Fibroblast of pulmonary artery (primary cell): ENCODE data around the gene PRDM16.

ENCODE experiments used
- DNase-seq: peaks from one replicate; pipeline ENCODE4 v3.0.0-alpha.2; 2010; ENCODE audit warnings: low read depth
- H3K4me3 ChIP-seq: replicated peaks from 2 replicates; pipeline ENCODE4 v1.5.1; 2011; ENCODE audit warnings: low read depth, mild to moderate bottlenecking, control low read depth, low read length, moderate library complexity
- CTCF ChIP-seq: IDR thresholded peaks from 2 replicates; pipeline ENCODE4 v1.5.1; 2011; ENCODE audit warnings: mild to moderate bottlenecking, control low read depth, low read length, inconsistent platforms; ENCODE audit errors: missing control alignments

Gene PRDM16

GRCh38 chr1:3050603-3051002, 18.4 kb upstream of the PRDM16 start:
- no peak overlapping the region for H3K4me3 ChIP-seq
- no peak for TF ChIP-seq CTCF
- no peak for DNase-seq

- no peak overlapping the region for H3K4me3 ChIP-seq
- no peak for TF ChIP-seq CTCF
- no peak for DNase-seq
Measured at GRCh38 chr1:3051270-3052268, 17.4 kb upstream of the PRDM16 start.

GRCh38 chr1:3052501-3052900, 16.5 kb upstream of the PRDM16 start:
- TF ChIP-seq CTCF, result no peak
- no peak overlapping the region for H3K4me3 ChIP-seq
- DNase-seq, result no peak

- no peak overlapping the region for H3K4me3 ChIP-seq
- TF ChIP-seq CTCF, result no peak
- no peak for DNase-seq
Measured at GRCh38 chr1:3053366-3053980, 15.5 kb upstream of the PRDM16 start.

GRCh38 chr1:3053986-3054385, 15.0 kb upstream of the PRDM16 start:
- H3K4me3 ChIP-seq, result no peak overlapping the region
- no peak for TF ChIP-seq CTCF
- no peak for DNase-seq

- no peak overlapping the region for H3K4me3 ChIP-seq
- TF ChIP-seq CTCF, result no peak
- DNase-seq, result no peak
Measured at GRCh38 chr1:3054474-3054873, 14.5 kb upstream of the PRDM16 start.

GRCh38 chr1:3055051-3055450, 14.0 kb upstream of the PRDM16 start:
- no peak for TF ChIP-seq CTCF
- no peak overlapping the region for H3K4me3 ChIP-seq
- no peak for DNase-seq
